ENCODE data around the gene RBP2. TPM values are rescaled to one million over a fixed set of nuclear protein-coding genes. Genes with fewer than 3 reads are reported as not detected.

Gene RBP2
- total RNA-seq, 1 donor from 2014 or later, result not detected

DNA sequence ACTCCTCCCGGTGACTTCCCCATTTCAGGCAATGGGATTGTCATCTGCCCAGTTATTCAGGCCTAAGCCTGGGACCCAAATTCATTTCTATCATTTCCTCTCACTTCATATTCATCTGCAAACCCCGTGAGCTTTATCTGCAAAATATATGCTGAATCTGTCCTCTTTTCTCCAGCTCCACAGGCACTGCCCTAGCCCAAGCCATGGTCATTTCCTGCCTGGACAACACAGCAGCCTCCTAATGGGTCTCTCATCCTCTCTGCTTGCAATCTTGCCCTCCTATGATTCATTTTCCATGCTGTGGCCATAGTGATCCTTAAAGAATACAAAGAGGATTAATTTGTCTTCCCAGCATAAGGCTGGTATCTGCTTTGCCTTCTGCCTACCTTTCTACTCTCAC lies 6.1 kb downstream of the RBP2 start:
- no peak overlapping the region for H3K4me3 Mint-ChIP-seq
- TF ChIP-seq, protein P1, sequence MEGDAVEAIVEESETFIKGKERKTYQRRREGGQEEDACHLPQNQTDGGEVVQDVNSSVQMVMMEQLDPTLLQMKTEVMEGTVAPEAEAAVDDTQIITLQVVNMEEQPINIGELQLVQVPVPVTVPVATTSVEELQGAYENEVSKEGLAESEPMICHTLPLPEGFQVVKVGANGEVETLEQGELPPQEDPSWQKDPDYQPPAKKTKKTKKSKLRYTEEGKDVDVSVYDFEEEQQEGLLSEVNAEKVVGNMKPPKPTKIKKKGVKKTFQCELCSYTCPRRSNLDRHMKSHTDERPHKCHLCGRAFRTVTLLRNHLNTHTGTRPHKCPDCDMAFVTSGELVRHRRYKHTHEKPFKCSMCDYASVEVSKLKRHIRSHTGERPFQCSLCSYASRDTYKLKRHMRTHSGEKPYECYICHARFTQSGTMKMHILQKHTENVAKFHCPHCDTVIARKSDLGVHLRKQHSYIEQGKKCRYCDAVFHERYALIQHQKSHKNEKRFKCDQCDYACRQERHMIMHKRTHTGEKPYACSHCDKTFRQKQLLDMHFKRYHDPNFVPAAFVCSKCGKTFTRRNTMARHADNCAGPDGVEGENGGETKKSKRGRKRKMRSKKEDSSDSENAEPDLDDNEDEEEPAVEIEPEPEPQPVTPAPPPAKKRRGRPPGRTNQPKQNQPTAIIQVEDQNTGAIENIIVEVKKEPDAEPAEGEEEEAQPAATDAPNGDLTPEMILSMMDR (IDR thresholded peaks at IDR 0.05), result no peak
- ChIA-PET CTCF (no interaction called here), POLR2A (no interaction called here)
- H3K36me3 Mint-ChIP-seq (ENCODE audit: low read depth), result no peaks in the 10 kb centered on the region
- no peak for ATAC-seq (ENCODE audit: low read depth)
- no peak overlapping the region for H3K27ac Mint-ChIP-seq
- no peaks in the 10 kb centered on the region for H3K9me3 Mint-ChIP-seq
- DNase-seq, result no peak
- H3K4me1 Mint-ChIP-seq, result no peaks in the 10 kb centered on the region
- intact Hi-C loops (cut with micrococcal nuclease), result no loop called here
- no peaks in the 10 kb centered on the region for H3K27me3 Mint-ChIP-seq

DNA sequence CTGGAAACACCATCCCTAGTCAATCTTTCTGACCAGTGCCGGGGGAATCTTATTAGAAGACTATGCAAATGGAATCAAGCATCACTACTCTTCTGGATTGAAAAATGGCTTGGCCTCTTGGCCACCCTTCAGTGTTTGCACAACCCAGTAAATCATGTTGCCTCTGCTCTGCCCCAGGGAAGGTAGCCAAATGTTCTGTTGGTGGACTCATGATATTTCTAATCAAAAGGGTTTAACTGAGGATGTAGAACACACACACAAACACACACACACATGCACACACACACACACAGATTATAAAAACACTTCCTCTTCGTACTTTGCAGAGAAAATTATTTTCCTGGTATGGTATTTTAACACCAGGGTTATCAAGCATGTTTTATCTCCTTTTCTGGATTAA lies 7.9 kb downstream of the RBP2 start:
- no peaks in the 10 kb centered on the region for H3K27me3 Mint-ChIP-seq
- CTCF ChIA-PET, result no interaction called here
- intact Hi-C loops (cut with micrococcal nuclease), result no loop called here
- TF ChIP-seq, protein P1 (IDR thresholded peaks at IDR 0.05), result no peak
- DNase-seq (no peak), ATAC-seq (ENCODE audit: low read depth) (no peak)
- POLR2A ChIA-PET, result no interaction called here
- no peak overlapping the region for H3K4me3 Mint-ChIP-seq
- no peak overlapping the region for H3K27ac Mint-ChIP-seq
- no peaks in the 10 kb centered on the region for H3K36me3 Mint-ChIP-seq (ENCODE audit: low read depth)
- no peaks in the 10 kb centered on the region for H3K4me1 Mint-ChIP-seq
- H3K9me3 Mint-ChIP-seq, result no peaks in the 10 kb centered on the region

DNA sequence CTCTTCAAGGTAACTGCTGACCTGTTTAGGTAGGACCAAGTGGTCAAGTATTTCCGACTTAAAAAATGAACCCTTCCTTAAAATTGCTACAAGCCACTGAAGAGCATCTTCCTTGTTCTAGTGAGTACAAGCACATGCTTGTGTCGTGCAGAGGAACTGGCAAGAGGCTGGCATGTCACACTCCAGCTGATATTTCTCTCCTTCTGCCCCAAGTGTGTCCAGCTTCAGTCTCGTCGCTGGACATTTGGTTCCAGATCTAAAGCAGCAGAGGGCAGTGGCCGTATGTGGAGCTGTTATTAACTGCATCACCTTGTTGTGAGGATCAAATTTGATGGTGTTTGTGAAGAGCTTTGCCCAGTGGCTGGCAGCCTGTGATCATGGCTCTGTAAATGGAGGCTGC lies 10.0 kb downstream of the RBP2 start:
- no peaks in the 10 kb centered on the region for H3K27me3 Mint-ChIP-seq
- H3K4me1 Mint-ChIP-seq, result no peaks in the 10 kb centered on the region
- ChIA-PET CTCF (no interaction called here), POLR2A (no interaction called here)
- H3K27ac Mint-ChIP-seq, result no peak overlapping the region
- H3K4me3 Mint-ChIP-seq, result no peak overlapping the region
- ATAC-seq (ENCODE audit: low read depth) (no peak), DNase-seq (no peak)
- TF ChIP-seq, protein P1 (IDR thresholded peaks at IDR 0.05), result no peak
- intact Hi-C loops (cut with micrococcal nuclease), result no loop called here
- no peaks in the 10 kb centered on the region for H3K36me3 Mint-ChIP-seq (ENCODE audit: low read depth)
- no peaks in the 10 kb centered on the region for H3K9me3 Mint-ChIP-seq

DNA sequence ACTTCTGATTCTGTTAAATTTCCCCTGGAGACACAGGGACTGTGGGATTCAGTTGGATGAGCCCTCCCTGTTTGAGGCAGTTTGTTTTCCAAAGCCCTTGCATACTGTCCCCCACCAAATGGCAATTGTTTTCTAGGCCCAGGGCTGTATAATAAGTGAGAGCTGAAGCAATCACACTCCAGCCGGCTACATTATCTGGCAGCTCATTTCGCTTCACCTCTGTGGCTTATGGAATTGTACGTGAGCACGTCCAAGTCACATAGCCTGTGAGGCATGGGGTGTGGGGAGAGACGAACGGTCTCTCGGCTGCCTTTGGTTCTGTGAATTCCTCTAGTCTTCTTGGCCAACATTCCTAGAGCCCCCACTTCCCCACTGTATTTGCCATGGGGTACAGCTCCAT lies 10.7 kb downstream of the RBP2 start:
- Mint-ChIP-seq H3K4me1 (no peaks in the 10 kb centered on the region), H3K27ac (no peak overlapping the region), H3K4me3 (no peak overlapping the region), H3K9me3 (no peaks in the 10 kb centered on the region), H3K36me3 (ENCODE audit: low read depth) (no peaks in the 10 kb centered on the region), H3K27me3 (no peaks in the 10 kb centered on the region)
- ATAC-seq (ENCODE audit: low read depth), result no peak
- TF ChIP-seq, protein P1 (IDR thresholded peaks at IDR 0.05), result no peak
- ChIA-PET CTCF (no interaction called here), POLR2A (no interaction called here)
- DNase-seq, result no peak
- intact Hi-C loops (cut with micrococcal nuclease), result no loop called here

DNA sequence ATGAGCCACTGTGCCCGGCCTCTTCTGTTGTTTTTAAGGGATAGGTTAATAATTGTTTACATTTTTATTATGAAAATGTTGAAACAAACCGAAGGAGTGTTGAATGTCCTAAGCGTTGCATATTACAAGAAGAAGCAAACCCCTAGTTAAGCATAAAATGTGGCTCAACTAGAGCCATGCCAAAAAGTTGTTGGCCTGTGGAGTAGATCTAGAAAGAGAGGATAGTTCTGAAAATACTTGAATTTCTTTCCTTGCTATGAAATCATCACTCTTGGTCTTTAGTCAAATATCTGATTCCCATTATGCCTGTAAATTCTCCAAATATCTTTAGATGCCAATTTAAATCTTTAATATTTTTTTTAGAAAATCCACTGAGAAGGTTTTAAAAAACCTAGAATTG lies 12.8 kb downstream of the RBP2 start:
- no peaks in the 10 kb centered on the region for H3K9me3 Mint-ChIP-seq
- H3K4me3 Mint-ChIP-seq, result no peak overlapping the region
- CTCF ChIA-PET, result no interaction called here
- no peaks in the 10 kb centered on the region for H3K36me3 Mint-ChIP-seq (ENCODE audit: low read depth)
- TF ChIP-seq, protein P1 (IDR thresholded peaks at IDR 0.05), result no peak
- H3K4me1 Mint-ChIP-seq, result no peaks in the 10 kb centered on the region
- DNase-seq (no peak), ATAC-seq (ENCODE audit: low read depth) (no peak)
- H3K27me3 Mint-ChIP-seq, result no peaks in the 10 kb centered on the region
- H3K27ac Mint-ChIP-seq, result no peak overlapping the region
- intact Hi-C loops (cut with micrococcal nuclease), result no loop called here
- POLR2A ChIA-PET, result no interaction called here
